NCI-H2107 treated with DMSO at 0.1 percent for 48 hours (cell line): ENCODE results near the gene CNOT11.

Experiments used
- DNase-seq: peaks from one replicate; lab custom pipeline; 2025; ENCODE audit not compliant: unreplicated experiment; lab: John Stamatoyannopoulos, UW

Gene CNOT11

GRCh38 chr2:101274142-101274541, 21.5 kb downstream of the CNOT11 start:
- no peak for DNase-seq

- no peak for DNase-seq
Observed at GRCh38 chr2:101277111-101277510, 24.4 kb downstream of the CNOT11 start.

- no peak for DNase-seq
Observed at GRCh38 chr2:101278925-101279324, 26.2 kb downstream of the CNOT11 start.

GRCh38 chr2:101281482-101281881, 28.8 kb downstream of the CNOT11 start:
- DNase-seq = no peak

- no peak for DNase-seq
Observed at GRCh38 chr2:101282980-101283379, 30.3 kb downstream of the CNOT11 start.

GRCh38 chr2:101286684-101287083, 34.0 kb downstream of the CNOT11 start:
- DNase-seq = no peak

GRCh38 chr2:101287303-101287702, 34.6 kb downstream of the CNOT11 start:
- no peak for DNase-seq

GRCh38 chr2:101290711-101291110, 38.0 kb downstream of the CNOT11 start:
- no peak for DNase-seq

GRCh38 chr2:101291973-101292372, 39.3 kb downstream of the CNOT11 start:
- no peak for DNase-seq

GRCh38 chr2:101293544-101293943, 40.9 kb downstream of the CNOT11 start:
- DNase-seq = no peak

GRCh38 chr2:101294861-101295260, 42.2 kb downstream of the CNOT11 start:
- no peak for DNase-seq

GRCh38 chr2:101295895-101296294, 43.2 kb downstream of the CNOT11 start:
- DNase-seq = no peak

- DNase-seq = no peak
Observed at GRCh38 chr2:101296371-101296770, 43.7 kb downstream of the CNOT11 start.

GRCh38 chr2:101297383-101297782, 44.7 kb downstream of the CNOT11 start:
- no peak for DNase-seq

GRCh38 chr2:101299604-101300003, 46.9 kb downstream of the CNOT11 start:
- no peak for DNase-seq

GRCh38 chr2:101300164-101300563, 47.5 kb downstream of the CNOT11 start:
- DNase-seq = no peak

- DNase-seq = no peak
Observed at GRCh38 chr2:101300836-101301235, 48.1 kb downstream of the CNOT11 start.

GRCh38 chr2:101302016-101302415, 49.3 kb downstream of the CNOT11 start:
- DNase-seq = no peak

GRCh38 chr2:101303688-101304087, 51.0 kb downstream of the CNOT11 start:
- no peak for DNase-seq

- DNase-seq = no peak
Observed at GRCh38 chr2:101305035-101305434, 52.3 kb downstream of the CNOT11 start.

- DNase-seq = no peak
Observed at GRCh38 chr2:101305492-101306078, 52.9 kb downstream of the CNOT11 start.

- DNase-seq = no peak
Observed at GRCh38 chr2:101306410-101306809, 53.7 kb downstream of the CNOT11 start.

- no peak for DNase-seq
Observed at GRCh38 chr2:101307503-101307902, 54.8 kb downstream of the CNOT11 start.
